ENCODE results near the gene RMI2. TPM values are rescaled to one million over a fixed set of nuclear protein-coding genes. Genes with fewer than 3 reads are reported as not detected.

RMI2 gene
- total RNA-seq, 2 experiments from 2014 or later = 68.9 to 69.9 TPM

GRCh38 chr16:11383481-11384183 is 38.4 kb downstream of the RMI2 start:
- ChIA-PET POLR2A (no interaction called here), CTCF (interaction anchor here (2.6 to 3.1 kb wide), 2 partner anchors 11 to 12 kb away, joined by 13 read pairs; no protein-coding TSS in a partner anchor)
- H3K27me3 Mint-ChIP-seq = peaks cover 4% of the 10 kb centered on the region
- no peak overlapping the region for H3K27ac Mint-ChIP-seq
- no peaks in the 10 kb centered on the region for H3K9me3 Mint-ChIP-seq
- peaks cover 9% of the 10 kb centered on the region for H3K36me3 Mint-ChIP-seq
- peaks cover 20% of the 10 kb centered on the region for H3K4me1 Mint-ChIP-seq (ENCODE audit: low read depth)
- H3K4me3 Mint-ChIP-seq = no peak overlapping the region
- intact Hi-C loops (cut with micrococcal nuclease) = no loop called here
- DNase-seq = no peak

GRCh38 chr16:11384184-11384955 is 39.1 kb downstream of the RMI2 start:
- no peak for DNase-seq
- intact Hi-C loops (cut with micrococcal nuclease) = no loop called here
- H3K27me3 Mint-ChIP-seq = peaks cover 4% of the 10 kb centered on the region
- peaks cover 12% of the 10 kb centered on the region for H3K4me1 Mint-ChIP-seq (ENCODE audit: low read depth)
- H3K27ac Mint-ChIP-seq = no peak overlapping the region
- no peaks in the 10 kb centered on the region for H3K9me3 Mint-ChIP-seq
- no peak overlapping the region for H3K4me3 Mint-ChIP-seq
- peaks cover 4% of the 10 kb centered on the region for H3K36me3 Mint-ChIP-seq
- ChIA-PET CTCF (interaction anchor here (2.6 to 5.8 kb wide), 3 partner anchors 12 to 22 kb away, joined by 13 to 31 read pairs (median 13); no protein-coding TSS in a partner anchor), POLR2A (no interaction called here)

- Mint-ChIP-seq H3K4me3 (no peak overlapping the region), H3K4me1 (ENCODE audit: low read depth) (peaks cover 6% of the 10 kb centered on the region), H3K27ac (no peak overlapping the region), H3K9me3 (no peaks in the 10 kb centered on the region), H3K27me3 (peaks cover 4% of the 10 kb centered on the region), H3K36me3 (peaks cover 3% of the 10 kb centered on the region)
- CTCF ChIA-PET = interaction anchor here (2.6 to 5.8 kb wide), 3 partner anchors 11 to 21 kb away, joined by 13 to 31 read pairs (median 13); no protein-coding TSS in a partner anchor
- POLR2A ChIA-PET = no interaction called here
- intact Hi-C loops (cut with micrococcal nuclease) = no loop called here
- DNase-seq = no peak
These were observed 39.8 kb downstream of the RMI2 start for GRCh38 chr16:11384956-11385586.

GRCh38 chr16:11386054-11386680 is 40.9 kb downstream of the RMI2 start:
- DNase-seq = peak; percentile 40
- H3K4me3 Mint-ChIP-seq = no peak overlapping the region
- CTCF ChIA-PET = interaction anchor here (1.0 to 5.8 kb wide), 3 partner anchors 10 to 20 kb away, joined by 3 to 31 read pairs (median 13); no protein-coding TSS in a partner anchor
- peaks cover 3% of the 10 kb centered on the region for H3K36me3 Mint-ChIP-seq
- intact Hi-C loops (cut with micrococcal nuclease) = no loop called here
- H3K9me3 Mint-ChIP-seq = no peaks in the 10 kb centered on the region
- peaks cover 4% of the 10 kb centered on the region for H3K4me1 Mint-ChIP-seq (ENCODE audit: low read depth)
- peaks cover 4% of the 10 kb centered on the region for H3K27me3 Mint-ChIP-seq
- H3K27ac Mint-ChIP-seq = no peak overlapping the region
- POLR2A ChIA-PET = no interaction called here

- no peak overlapping the region for H3K27ac Mint-ChIP-seq
- CTCF ChIA-PET = interaction anchor here (1.0 to 5.8 kb wide), 4 partner anchors 10 to 20 kb away, joined by 3 to 31 read pairs (median 10); no protein-coding TSS in a partner anchor
- peaks cover 4% of the 10 kb centered on the region for H3K27me3 Mint-ChIP-seq
- DNase-seq = no peak
- POLR2A ChIA-PET = no interaction called here
- H3K4me3 Mint-ChIP-seq = no peak overlapping the region
- peaks cover 2% of the 10 kb centered on the region for H3K4me1 Mint-ChIP-seq (ENCODE audit: low read depth)
- H3K9me3 Mint-ChIP-seq = no peaks in the 10 kb centered on the region
- intact Hi-C loops (cut with micrococcal nuclease) = no loop called here
- peaks cover 3% of the 10 kb centered on the region for H3K36me3 Mint-ChIP-seq
These were observed 41.7 kb downstream of the RMI2 start for GRCh38 chr16:11386791-11387546.

- intact Hi-C loops (cut with micrococcal nuclease) = no loop called here
- H3K27ac Mint-ChIP-seq = no peak overlapping the region
- H3K36me3 Mint-ChIP-seq = no peaks in the 10 kb centered on the region
- DNase-seq = no peak
- H3K9me3 Mint-ChIP-seq = no peaks in the 10 kb centered on the region
- H3K27me3 Mint-ChIP-seq = peaks cover 1% of the 10 kb centered on the region
- H3K4me1 Mint-ChIP-seq (ENCODE audit: low read depth) = peaks cover 2% of the 10 kb centered on the region
- POLR2A ChIA-PET = no interaction called here
- H3K4me3 Mint-ChIP-seq = no peak overlapping the region
- CTCF ChIA-PET = interaction anchor here (5.8 kb wide), 1 partner anchor 17 kb away, joined by 31 read pairs; no protein-coding TSS in a partner anchor
These were observed 43.8 kb downstream of the RMI2 start for GRCh38 chr16:11389083-11389482.

GRCh38 chr16:11389631-11390565 is 44.6 kb downstream of the RMI2 start:
- H3K9me3 Mint-ChIP-seq = no peaks in the 10 kb centered on the region
- CTCF ChIA-PET = interaction anchor here (5.8 kb wide), 1 partner anchor 17 kb away, joined by 31 read pairs; no protein-coding TSS in a partner anchor
- no peak overlapping the region for H3K4me3 Mint-ChIP-seq
- intact Hi-C loops (cut with micrococcal nuclease) = no loop called here
- H3K4me1 Mint-ChIP-seq (ENCODE audit: low read depth) = peaks cover 2% of the 10 kb centered on the region
- no peaks in the 10 kb centered on the region for H3K36me3 Mint-ChIP-seq
- H3K27ac Mint-ChIP-seq = no peak overlapping the region
- no peak for DNase-seq
- peaks cover 1% of the 10 kb centered on the region for H3K27me3 Mint-ChIP-seq
- POLR2A ChIA-PET = no interaction called here

GRCh38 chr16:11390573-11391495 is 45.6 kb downstream of the RMI2 start:
- Mint-ChIP-seq H3K4me1 (ENCODE audit: low read depth) (peaks cover 2% of the 10 kb centered on the region), H3K27ac (no peak overlapping the region), H3K9me3 (no peaks in the 10 kb centered on the region), H3K27me3 (peaks cover 1% of the 10 kb centered on the region), H3K4me3 (no peak overlapping the region), H3K36me3 (no peaks in the 10 kb centered on the region)
- ChIA-PET POLR2A (no interaction called here), CTCF (interaction anchor here (0.8 to 5.8 kb wide), 3 partner anchors 16 to 427 kb away, joined by 3 to 31 read pairs (median 4); no protein-coding TSS in a partner anchor)
- DNase-seq = no peak
- intact Hi-C loops (cut with micrococcal nuclease) = no loop called here

GRCh38 chr16:11391576-11391975 is 46.3 kb downstream of the RMI2 start:
- intact Hi-C loops (cut with micrococcal nuclease) = no loop called here
- no peaks in the 10 kb centered on the region for H3K27me3 Mint-ChIP-seq
- POLR2A ChIA-PET = no interaction called here
- H3K36me3 Mint-ChIP-seq = no peaks in the 10 kb centered on the region
- H3K27ac Mint-ChIP-seq = no peak overlapping the region
- no peaks in the 10 kb centered on the region for H3K9me3 Mint-ChIP-seq
- no peaks in the 10 kb centered on the region for H3K4me1 Mint-ChIP-seq (ENCODE audit: low read depth)
- no peak for DNase-seq
- no peak overlapping the region for H3K4me3 Mint-ChIP-seq
- CTCF ChIA-PET = interaction anchor here (0.8 to 1.3 kb wide), 2 partner anchors 20 to 428 kb away, joined by 3 to 4 read pairs; no protein-coding TSS in a partner anchor

All from activated CD4-positive, alpha-beta memory T cell treated with anti-CD3 and anti-CD28 coated beads for 36 hours (primary cell).